DOHH2 (cell line): ENCODE results near the gene OR56A5.

Source experiments
- H3F3A ChIP-seq: fragments of 200-600 bp; sonication (generic), shearing (Covaris generic); 2 replicates; pipeline ENCODE4 v1.6.0; 2016; ENCODE audit warnings: antibody characterized with exemption, mild to moderate bottlenecking; ENCODE audit not compliant: control insufficient read depth, insufficient read depth
- H3K27ac ChIP-seq: fragments of 200-600 bp; sonication (generic); 2 replicates; pipeline ENCODE4 v1.5.1; 2014; ENCODE audit warnings: low read depth, mild to moderate bottlenecking, low read length, moderate library complexity
- H3K27me3 ChIP-seq: fragments of 200-600 bp; sonication (generic); 2 replicates; pipeline ENCODE4 v1.6.1; 2014; ENCODE audit warnings: mild to moderate bottlenecking, low read length, mixed read lengths; ENCODE audit not compliant: control insufficient read depth
- H3K36me3 ChIP-seq: fragments of 200-600 bp; sonication (generic); 2 replicates; pipeline ENCODE4 v1.6.1; 2014; ENCODE audit warnings: mild to moderate bottlenecking, low read length, moderate library complexity, mixed read lengths; ENCODE audit not compliant: control insufficient read depth
- H3K4me1 ChIP-seq: fragments of 200-600 bp; sonication (generic); 2 replicates; pipeline ENCODE4 v1.6.1; 2014; ENCODE audit warnings: mild to moderate bottlenecking, low read length, mixed read lengths; ENCODE audit not compliant: control insufficient read depth
- H3K4me2 ChIP-seq: fragments of 200-600 bp; sonication (generic); 2 replicates; pipeline ENCODE4 v1.6.0; 2014; ENCODE audit warnings: mild to moderate bottlenecking, low read length, moderate library complexity
- H3K4me3 ChIP-seq: fragments of 200-600 bp; sonication (generic); 2 replicates; pipeline ENCODE4 v1.5.1; 2014; ENCODE audit warnings: mild to moderate bottlenecking, low read length, mixed read lengths
- H3K79me2 ChIP-seq: fragments of 200-600 bp; sonication (generic); 2 replicates; pipeline ENCODE4 v1.6.1; 2014; ENCODE audit warnings: mild to moderate bottlenecking, low read length, mixed read lengths; ENCODE audit not compliant: control insufficient read depth
- H3K9me2 ChIP-seq: fragments of 200-600 bp; sonication (generic); replicated peaks from 2 replicates; pipeline ENCODE4 v1.6.1; 2014; ENCODE audit warnings: mild to moderate bottlenecking, low read length, mixed read lengths; ENCODE audit not compliant: control insufficient read depth
- H3K9me3 ChIP-seq: fragments of 200-600 bp; sonication (generic); 2 replicates; pipeline ENCODE4 v1.6.1; 2014; ENCODE audit warnings: antibody characterized with exemption, low read length, mixed read lengths; ENCODE audit not compliant: control insufficient read depth, insufficient read depth
- H4K20me1 ChIP-seq: fragments of 200-600 bp; sonication (generic); 2 replicates; pipeline ENCODE4 v1.6.0; 2014; ENCODE audit warnings: low read depth, mild to moderate bottlenecking, antibody characterized with exemption, low read length, moderate library complexity; ENCODE audit not compliant: control insufficient read depth, insufficient read depth
- EZH2phosphoT487 ChIP-seq: fragments of 200-600 bp; sonication (generic); IDR thresholded peaks from 2 replicates; pipeline ENCODE4 v1.6.1; 2017; ENCODE audit warnings: borderline replicate concordance, mild to moderate bottlenecking, antibody characterized with exemption, low read length, moderate library complexity, mixed read lengths
- TF ChIP-seq, protein P1 (sequence below): fragments of 200-600 bp; sonication (generic); IDR thresholded peaks from one replicate; pipeline ENCODE4 v1.5.1; 2014; ENCODE audit warnings: antibody characterized with exemption, mild to moderate bottlenecking, low read depth, low read length; ENCODE audit not compliant: poor library complexity, severe bottlenecking

The OR56A5 gene

DNA sequence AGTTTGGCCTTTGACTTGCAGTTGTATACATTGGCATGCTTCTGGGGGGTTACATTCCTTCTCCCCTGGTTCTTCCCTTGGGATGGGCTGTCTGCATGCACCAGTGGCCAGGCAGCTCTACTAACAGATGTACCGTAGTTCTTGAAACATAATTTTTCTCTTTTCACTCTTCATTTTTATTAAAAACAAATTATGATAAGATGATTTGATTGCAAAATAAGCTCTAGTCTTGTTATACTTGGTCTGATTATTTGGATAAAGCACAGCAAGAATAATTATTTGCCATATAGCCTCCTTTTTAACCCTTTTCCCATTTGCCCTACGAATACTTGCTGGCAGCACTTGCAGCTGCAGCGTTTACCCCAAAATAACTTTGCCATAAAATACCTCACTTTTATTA is 12.7 kb downstream of the OR56A5 start:
- Histone ChIP-seq H3K36me3 (no peaks in the 10 kb centered on the region), H3F3A (no peaks in the 10 kb centered on the region), H3K27me3 (0 out of 2 replicates have a peak, but pooled peaks cover 3% of the 10 kb centered on the region), H3K4me2 (no peak overlapping the region), H3K79me2 (no peaks in the 10 kb centered on the region), H4K20me1 (no peaks in the 10 kb centered on the region), H3K27ac (no peak overlapping the region), H3K4me3 (no peak overlapping the region), H3K9me3 (no peaks in the 10 kb centered on the region), H3K4me1 (no peaks in the 10 kb centered on the region), H3K9me2 (no peaks in the 10 kb centered on the region)
- no peak for TF ChIP-seq EZH2phosphoT487
- TF ChIP-seq, protein P1, sequence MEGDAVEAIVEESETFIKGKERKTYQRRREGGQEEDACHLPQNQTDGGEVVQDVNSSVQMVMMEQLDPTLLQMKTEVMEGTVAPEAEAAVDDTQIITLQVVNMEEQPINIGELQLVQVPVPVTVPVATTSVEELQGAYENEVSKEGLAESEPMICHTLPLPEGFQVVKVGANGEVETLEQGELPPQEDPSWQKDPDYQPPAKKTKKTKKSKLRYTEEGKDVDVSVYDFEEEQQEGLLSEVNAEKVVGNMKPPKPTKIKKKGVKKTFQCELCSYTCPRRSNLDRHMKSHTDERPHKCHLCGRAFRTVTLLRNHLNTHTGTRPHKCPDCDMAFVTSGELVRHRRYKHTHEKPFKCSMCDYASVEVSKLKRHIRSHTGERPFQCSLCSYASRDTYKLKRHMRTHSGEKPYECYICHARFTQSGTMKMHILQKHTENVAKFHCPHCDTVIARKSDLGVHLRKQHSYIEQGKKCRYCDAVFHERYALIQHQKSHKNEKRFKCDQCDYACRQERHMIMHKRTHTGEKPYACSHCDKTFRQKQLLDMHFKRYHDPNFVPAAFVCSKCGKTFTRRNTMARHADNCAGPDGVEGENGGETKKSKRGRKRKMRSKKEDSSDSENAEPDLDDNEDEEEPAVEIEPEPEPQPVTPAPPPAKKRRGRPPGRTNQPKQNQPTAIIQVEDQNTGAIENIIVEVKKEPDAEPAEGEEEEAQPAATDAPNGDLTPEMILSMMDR, result no peak

DNA sequence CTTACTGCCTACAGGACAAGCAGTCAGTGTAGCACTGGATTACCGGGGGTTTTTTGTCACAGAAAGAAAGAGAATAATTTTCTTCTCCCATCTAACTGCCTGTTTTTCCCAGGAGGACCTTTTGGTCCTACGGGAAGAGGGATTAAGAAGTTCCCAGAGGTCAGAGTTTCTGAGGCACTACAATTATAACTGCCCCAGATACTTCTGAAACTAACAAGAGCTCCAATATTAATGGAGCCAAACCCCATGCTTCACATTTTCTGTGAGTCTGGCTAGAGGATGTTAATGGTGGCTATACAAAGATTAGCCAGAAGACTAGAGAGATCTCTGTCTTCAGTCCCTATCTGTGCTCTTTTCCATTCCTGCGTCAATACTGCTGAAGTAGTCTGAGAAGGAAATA is 26.3 kb downstream of the OR56A5 start, which contains the start of gene OR56A3:
OR56A3 (plus strand) TSS at position 301 of the 400 bp plus-strand sequence. CDS start 5,096 bp downstream, outside the sequence.
- Histone ChIP-seq H3K4me1 (no peaks in the 10 kb centered on the region), H3K79me2 (no peaks in the 10 kb centered on the region)
- TF ChIP-seq EZH2phosphoT487, result no peak
- TF ChIP-seq, protein P1, result no peak

DNA sequence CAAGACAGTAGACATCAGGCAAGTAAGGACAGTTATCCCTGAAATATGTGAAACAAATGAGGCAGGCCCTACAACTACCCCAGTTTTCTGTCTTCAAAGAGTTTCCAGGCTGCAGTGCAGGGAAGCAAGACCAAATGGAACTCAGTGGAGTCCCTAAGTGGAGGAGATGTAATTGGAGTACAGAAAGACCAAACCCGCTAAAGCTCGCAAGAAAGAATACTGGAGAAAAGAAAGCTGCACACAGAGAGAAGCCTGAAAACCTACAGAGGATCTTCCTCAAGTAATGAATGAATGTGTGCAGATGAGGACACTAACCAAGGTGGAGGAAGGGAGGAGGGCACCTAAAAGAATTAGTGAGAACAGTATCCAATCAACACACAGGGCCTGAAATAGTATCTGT is 27.5 kb downstream of the OR56A5 start:
- TF ChIP-seq EZH2phosphoT487, result no peak
- TF ChIP-seq, protein P1, result no peak
- H3F3A ChIP-seq, result no peaks in the 10 kb centered on the region
- H3K4me1 ChIP-seq, result no peaks in the 10 kb centered on the region

More for the DNA sequence above, 26.3 kb downstream of the OR56A5 start, which contains the start of gene OR56A3:
- Histone ChIP-seq H3K27ac (no peak within 1 kb of the TSS), H3F3A (no peaks in the 10 kb centered on the region), H3K9me3 (peaks cover 5% of the 10 kb centered on the region; the same call in 1 of the 2 replicates), H4K20me1 (no peaks in the 10 kb centered on the region), H3K4me2 (no peak within 1 kb of the TSS), H3K36me3 (no peaks in the 10 kb centered on the region), H3K27me3 (peaks cover 14% of the 10 kb centered on the region), H3K4me3 (no peak within 1 kb of the TSS), H3K9me2 (no peaks in the 10 kb centered on the region)

More for the DNA sequence above, 27.5 kb downstream of the OR56A5 start:
- no peak overlapping the region for H3K4me3 ChIP-seq
- no peak overlapping the region for H3K4me2 ChIP-seq
- H3K9me3 ChIP-seq, result peaks cover 5% of the 10 kb centered on the region; the same call in 1 of the 2 replicates
- no peaks in the 10 kb centered on the region for H3K9me2 ChIP-seq
- H4K20me1 ChIP-seq, result no peaks in the 10 kb centered on the region
- no peak overlapping the region for H3K27ac ChIP-seq
- peaks cover 14% of the 10 kb centered on the region for H3K27me3 ChIP-seq
- no peaks in the 10 kb centered on the region for H3K79me2 ChIP-seq
- H3K36me3 ChIP-seq, result no peaks in the 10 kb centered on the region
